ENCODE measurements around the gene BIN1.

- no peak for TF ChIP-seq POLR2A (IDR thresholded peaks at IDR 0.05)
- TF ChIP-seq CTCF (IDR thresholded peaks at IDR 0.05), result no peak
Observed at GRCh38 chr2:127108090-127108523, 1.2 kb upstream of the BIN1 start.
